NCI-H2196 (cell line): ENCODE measurements around the gene GSG1L.
"Not testable (repeated sequence)": the region's sequence is repeated elsewhere in the genome, so short reads cannot be mapped to it uniquely, and the experiment has no call there.

ENCODE experiments used
- DNase-seq: peaks from one replicate; lab custom pipeline; 2025; ENCODE audit not compliant: unreplicated experiment; lab: John Stamatoyannopoulos, UW

GSG1L gene

DNA sequence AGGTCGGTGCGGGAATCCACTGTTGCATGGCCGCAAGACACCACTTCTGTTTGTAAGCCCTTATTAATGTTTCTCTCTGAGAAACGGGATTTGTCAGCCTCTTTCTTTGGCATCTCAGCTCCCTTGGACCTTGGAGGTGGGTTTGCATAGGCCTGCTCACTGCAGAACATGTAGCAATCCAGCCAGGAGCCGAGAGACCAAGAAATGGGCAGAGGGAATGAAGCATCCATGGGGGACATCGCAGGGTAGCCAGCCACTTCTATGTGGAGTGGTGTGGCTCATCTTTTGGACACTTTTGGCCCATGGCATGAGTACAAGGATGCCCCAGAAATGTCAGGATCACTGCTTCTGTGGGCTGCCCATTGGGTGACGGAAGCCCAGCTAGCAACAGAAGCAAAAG, 79.4 kb downstream of the GSG1L start:
- DNase-seq = no peak

DNA sequence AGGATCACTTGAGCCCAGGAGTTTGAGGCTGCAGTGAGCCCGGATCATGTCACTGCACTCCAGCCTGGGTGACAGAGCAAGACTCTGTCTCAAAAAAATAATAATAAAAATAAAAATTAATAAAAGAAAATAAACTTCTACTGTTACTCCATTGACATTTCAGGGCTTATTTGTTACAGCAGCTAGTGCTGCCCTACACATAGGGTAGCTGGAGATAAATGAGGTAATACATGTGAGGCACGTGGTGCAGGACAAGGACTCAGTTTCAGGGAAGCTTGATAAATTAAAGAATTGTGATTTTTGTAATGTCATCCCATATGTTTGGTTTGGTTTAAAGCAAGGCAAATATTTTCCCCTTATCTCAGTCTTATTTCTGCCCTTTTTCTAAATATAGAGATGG, 80.3 kb downstream of the GSG1L start:
- DNase-seq = no peak

DNA sequence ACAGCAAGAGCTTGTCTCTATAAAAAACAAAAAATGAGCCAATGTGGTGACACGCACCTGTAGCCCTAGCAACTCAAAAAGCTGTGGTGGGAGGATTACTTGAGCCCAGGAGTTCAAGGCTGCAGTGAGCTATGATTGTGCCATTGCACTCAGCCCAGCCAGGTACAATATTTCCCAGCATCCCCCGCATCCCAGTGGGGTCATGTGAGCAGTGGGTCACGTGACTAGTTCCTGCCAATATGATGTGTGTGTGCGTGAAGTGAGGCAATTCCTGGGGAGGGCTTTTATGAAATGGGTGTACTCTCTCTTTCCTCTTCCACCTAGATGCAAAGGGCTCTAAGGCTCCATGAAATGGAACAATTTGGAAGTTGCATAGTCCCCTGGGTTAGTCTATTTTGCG, 81.3 kb downstream of the GSG1L start:
- no peak for DNase-seq

- DNase-seq = no peak
Observed at GRCh38 chr16:27980919-27981700, 82.4 kb downstream of the GSG1L start.

- DNase-seq = no peak
Observed at GRCh38 chr16:27980076-27980775, 83.3 kb downstream of the GSG1L start.

DNA sequence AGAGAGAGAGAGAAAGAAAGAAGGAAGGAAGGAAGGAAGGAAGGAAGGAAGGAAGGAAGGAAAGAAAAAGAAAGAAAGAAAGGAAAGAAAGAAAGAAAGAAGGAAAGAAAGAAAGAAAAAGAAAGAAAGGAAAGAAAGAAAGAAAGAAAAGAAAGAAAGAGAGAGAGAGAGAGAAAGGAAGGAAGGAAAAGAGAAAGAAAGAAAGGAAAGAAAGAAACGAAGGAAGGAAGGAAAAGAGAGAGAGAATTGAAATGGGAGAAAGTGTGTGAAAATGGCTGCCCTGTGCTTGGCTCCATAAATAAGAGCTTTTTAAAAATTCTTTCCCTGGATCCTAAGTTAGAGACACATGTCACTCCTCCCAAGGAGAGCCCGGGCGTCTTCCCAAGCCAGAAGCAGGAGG, 83.8 kb downstream of the GSG1L start:
- DNase-seq = not testable (repeated sequence)

DNA sequence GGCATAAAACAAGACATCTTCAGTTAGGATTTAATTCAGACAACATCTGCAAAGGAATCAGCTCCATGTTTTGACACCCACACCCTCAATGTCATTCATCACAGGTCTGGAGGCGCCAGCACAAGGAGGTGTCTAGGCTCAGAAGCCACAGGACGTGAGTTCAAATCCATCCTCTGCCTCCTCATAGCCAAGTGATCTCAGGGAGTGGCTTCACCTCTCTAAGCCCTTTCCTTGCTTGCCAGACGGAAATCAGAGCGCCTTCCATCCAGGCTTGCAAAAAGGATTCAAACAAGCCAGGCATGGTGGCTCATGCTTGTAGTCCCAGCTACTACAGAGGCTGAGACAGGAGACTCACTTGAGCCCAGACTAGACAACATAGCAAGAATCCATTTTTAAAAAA, 84.6 kb downstream of the GSG1L start:
- DNase-seq = no peak

GRCh38 chr16:27977966-27978365, 85.5 kb downstream of the GSG1L start:
- DNase-seq = no peak

GRCh38 chr16:27976990-27977389, 86.5 kb downstream of the GSG1L start:
- DNase-seq = no peak

GRCh38 chr16:27974896-27975540, 88.5 kb downstream of the GSG1L start:
- DNase-seq = no peak

DNA sequence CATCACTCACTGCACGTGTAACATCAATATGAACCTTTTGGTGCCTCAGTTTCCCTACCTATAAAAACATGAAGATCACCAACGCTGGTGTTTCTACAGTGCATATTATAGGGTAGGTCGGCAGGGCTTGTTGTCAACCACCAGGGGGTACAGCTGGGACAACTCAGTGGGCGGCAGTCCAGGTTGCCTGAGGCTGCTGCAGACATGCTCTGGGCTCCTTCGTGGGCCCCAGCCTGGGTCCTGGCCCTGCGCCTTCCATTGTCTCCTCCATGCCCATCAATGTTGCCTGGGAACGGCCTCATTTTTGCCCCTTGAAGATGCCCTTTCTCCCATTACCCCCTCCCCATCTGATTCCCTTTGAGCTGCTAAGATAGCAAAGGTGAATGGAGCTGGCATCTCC, 89.8 kb downstream of the GSG1L start:
- DNase-seq = no peak

DNA sequence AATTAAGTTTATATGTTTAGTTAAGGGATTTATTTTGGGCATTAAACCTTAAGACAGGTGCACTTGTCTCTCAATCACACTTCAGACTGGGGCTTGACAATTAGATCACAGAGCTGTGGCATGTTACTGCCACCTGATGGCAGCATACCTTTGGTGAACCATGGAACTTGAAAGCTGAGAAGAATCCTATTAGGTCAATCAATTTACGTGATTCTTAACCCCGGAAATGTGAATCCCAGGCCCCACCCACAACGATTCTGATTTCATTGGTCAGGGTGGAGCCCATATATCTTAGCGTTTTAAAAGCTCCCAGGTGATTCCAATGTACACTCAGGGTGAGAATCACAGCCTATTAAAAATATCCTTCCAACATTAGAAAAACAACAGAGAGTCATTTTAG, 91.0 kb downstream of the GSG1L start:
- DNase-seq = peak; percentile 67

GRCh38 chr16:27969574-27969973, 93.9 kb downstream of the GSG1L start:
- DNase-seq = no peak

DNA sequence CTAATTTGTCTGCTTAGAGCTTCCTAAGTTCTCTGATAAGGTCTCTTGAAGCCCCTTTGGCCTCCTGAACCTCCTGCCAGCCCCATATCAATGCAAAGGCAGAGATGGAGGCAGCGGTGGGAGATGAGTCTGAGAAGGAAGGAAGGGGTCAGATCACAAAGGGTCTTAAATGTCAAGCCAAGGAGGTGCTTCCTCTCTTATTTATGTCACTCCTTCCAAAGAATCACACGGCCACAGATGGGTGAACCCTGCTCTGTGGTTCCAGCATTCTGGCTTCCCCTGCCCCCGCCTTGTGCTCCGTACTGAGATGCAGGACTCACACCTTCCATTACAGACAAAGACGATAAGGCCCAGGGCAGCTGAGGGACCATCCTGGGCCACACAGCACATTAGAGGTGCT, 96.3 kb downstream of the GSG1L start:
- DNase-seq = no peak

- no peak for DNase-seq
Observed at GRCh38 chr16:27966756-27967155, 96.8 kb downstream of the GSG1L start.

DNA sequence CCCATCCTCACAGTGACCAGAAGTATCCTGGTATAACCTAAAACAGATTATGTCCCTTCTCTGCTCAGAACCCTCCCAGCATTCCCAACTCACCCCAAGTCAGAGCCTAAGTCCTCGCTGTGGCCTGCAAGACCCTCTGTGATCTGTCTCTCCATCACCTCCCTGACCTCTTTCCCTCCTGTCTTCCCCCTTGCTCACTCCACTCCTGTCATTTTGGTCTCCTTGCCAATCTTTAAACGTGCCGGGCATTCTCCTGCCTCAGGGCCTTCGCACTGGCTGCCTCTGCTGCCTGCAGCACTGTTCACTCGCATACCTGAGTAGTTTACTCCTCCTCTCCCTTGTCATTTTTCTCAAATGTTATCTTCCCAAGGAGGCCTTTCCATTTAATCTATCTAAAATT, 97.7 kb downstream of the GSG1L start:
- DNase-seq = no peak

DNA sequence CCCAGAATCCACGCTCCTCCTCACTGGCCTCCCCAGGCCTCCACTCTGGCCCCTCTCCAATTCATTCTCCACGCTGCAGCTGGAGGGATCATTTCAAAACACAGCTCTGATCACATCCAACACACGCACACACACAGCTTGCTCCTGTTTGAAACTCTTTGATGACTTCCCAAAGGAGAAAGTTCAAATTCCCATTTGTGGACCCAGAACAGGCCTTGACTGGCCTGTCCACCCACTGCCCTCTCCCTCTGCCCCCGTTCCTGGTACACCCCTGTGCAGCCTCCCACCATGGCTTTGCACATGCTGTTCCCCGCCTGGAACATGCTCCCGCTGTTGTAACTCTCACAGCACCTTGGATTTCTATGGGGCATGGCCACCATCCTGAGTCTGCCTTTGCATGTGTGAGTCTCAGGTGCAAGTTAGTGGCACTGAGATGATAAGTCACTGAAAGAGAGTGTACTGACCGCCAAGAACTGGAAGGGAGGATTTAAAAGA, 100.0 kb downstream of the GSG1L start:
- DNase-seq = no peak

- DNase-seq = no peak
Observed at GRCh38 chr16:27962197-27962596, 101.3 kb downstream of the GSG1L start.

GRCh38 chr16:27961296-27961620, 102.3 kb downstream of the GSG1L start:
- no peak for DNase-seq

GRCh38 chr16:27960619-27961295, 102.8 kb downstream of the GSG1L start:
- no peak for DNase-seq

DNA sequence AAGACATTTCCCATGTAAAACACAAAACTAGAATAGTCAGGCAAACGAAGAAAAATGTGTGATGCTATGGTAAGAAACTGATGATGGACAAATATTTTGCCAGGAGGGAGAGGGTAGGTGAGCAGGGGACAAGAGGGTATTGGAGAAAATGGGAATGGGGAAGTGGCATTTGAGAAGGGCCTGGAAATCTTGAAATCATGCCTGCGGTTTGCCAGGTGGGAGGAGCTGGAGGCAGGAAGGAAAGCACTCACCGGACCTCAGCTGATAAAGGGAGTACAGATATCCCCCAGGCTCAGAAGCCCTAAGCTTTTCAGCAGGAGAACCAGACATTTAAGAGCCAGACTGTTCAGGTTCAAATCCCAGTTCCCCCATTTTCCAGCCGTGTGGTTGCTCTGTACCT, 103.6 kb downstream of the GSG1L start:
- DNase-seq = no peak

GRCh38 chr16:27954191-27954590, 109.3 kb downstream of the GSG1L start:
- DNase-seq = no peak
